ENCODE results near the gene SRGAP2B.
"Not testable (repeated sequence)": the region's sequence is repeated elsewhere in the genome, so short reads cannot be mapped to it uniquely, and the experiment has no call there.

DNA sequence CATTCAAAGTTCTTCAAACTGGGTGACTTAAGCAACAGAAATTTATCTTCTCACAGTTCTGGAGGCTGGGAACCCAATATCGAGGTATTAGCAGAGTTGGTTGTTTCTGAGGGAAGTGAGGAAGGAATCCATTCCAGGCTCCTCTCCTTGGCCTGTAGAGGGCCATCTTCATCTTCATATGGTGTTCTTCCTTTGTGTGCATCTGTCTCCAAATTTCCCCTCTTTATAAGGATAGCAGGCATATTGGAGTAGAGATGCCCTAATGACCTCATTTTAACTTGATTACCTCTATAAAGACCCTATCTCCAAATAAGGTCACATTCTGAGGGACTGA is 27.9 kb upstream of the SRGAP2B start:
- TF ChIP-seq, protein P1, sequence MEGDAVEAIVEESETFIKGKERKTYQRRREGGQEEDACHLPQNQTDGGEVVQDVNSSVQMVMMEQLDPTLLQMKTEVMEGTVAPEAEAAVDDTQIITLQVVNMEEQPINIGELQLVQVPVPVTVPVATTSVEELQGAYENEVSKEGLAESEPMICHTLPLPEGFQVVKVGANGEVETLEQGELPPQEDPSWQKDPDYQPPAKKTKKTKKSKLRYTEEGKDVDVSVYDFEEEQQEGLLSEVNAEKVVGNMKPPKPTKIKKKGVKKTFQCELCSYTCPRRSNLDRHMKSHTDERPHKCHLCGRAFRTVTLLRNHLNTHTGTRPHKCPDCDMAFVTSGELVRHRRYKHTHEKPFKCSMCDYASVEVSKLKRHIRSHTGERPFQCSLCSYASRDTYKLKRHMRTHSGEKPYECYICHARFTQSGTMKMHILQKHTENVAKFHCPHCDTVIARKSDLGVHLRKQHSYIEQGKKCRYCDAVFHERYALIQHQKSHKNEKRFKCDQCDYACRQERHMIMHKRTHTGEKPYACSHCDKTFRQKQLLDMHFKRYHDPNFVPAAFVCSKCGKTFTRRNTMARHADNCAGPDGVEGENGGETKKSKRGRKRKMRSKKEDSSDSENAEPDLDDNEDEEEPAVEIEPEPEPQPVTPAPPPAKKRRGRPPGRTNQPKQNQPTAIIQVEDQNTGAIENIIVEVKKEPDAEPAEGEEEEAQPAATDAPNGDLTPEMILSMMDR (IDR thresholded peaks at IDR 0.05): not testable (repeated sequence)
- not testable (repeated sequence) for TF ChIP-seq EP300, POLR2AphosphoS5 (IDR thresholded peaks at IDR 0.05)
